PC-9 (cell line): ENCODE measurements around the gene ING1. TPM values are rescaled to one million over a fixed set of nuclear protein-coding genes. Genes with fewer than 3 reads are reported as not detected.
"Not testable (repeated sequence)": the region's sequence is repeated elsewhere in the genome, so short reads cannot be mapped to it uniquely, and the experiment has no call there.

Experiments
- BruUV-seq: library from RNA; stranded (reverse); fragments of 400-500 nt; replicated peaks from 2 replicates; lab custom pipeline; 2021; lab: Mats Ljungman, UMichigan
- CTCF ChIA-PET: fragments of 300-600 bp; sonication (Branson Sonifier 250); formaldehyde crosslinking; loops from one replicate; lab custom pipeline; 2022; ENCODE audit warnings: antibody characterized with exemption; lab: Charles Lee
- POLR2A ChIA-PET: fragments of 300-600 bp; sonication (Branson Sonifier 250); formaldehyde crosslinking; loops from one replicate; lab custom pipeline; 2022; ENCODE audit warnings: antibody characterized with exemption; ENCODE audit not compliant: unreplicated experiment; lab: Charles Lee
- DNase-seq, 2 experiments: peaks; one replicate each; pipeline versions ENCODE4 v3.0.0 to v3.0.0-alpha.2; 2015 to 2022; ENCODE audit warnings: mixed read lengths in 1 of 2
- H2AFZ ChIP-seq: fragments of 200-600 bp; sonication (generic); 2 replicates; pipeline ENCODE4 v1.8.1; 2017; ENCODE audit warnings: antibody characterized with exemption
- H3F3A ChIP-seq: fragments of 200-600 bp; sonication (generic); 2 replicates; pipeline ENCODE4 v1.8.1; 2017; ENCODE audit warnings: antibody characterized with exemption, mild to moderate bottlenecking, low read depth; ENCODE audit not compliant: insufficient read depth
- H3K27ac ChIP-seq: fragments of 200-600 bp; sonication (generic); 2 replicates; pipeline ENCODE4 v1.6.1; 2016; ENCODE audit warnings: mixed run types
- H3K27me3 ChIP-seq: fragments of 200-600 bp; sonication (generic); 2 replicates; pipeline ENCODE4 v1.6.1; 2016; ENCODE audit warnings: low read depth, mixed run types; ENCODE audit not compliant: insufficient read depth
- H3K36me3 ChIP-seq: fragments of 200-600 bp; sonication (generic); 2 replicates; pipeline ENCODE4 v1.6.1; 2016; ENCODE audit warnings: low read depth, mixed run types
- H3K4me1 ChIP-seq: fragments of 200-600 bp; sonication (generic); replicated peaks from 2 replicates; pipeline ENCODE4 v1.6.1; 2016; ENCODE audit warnings: mixed run types; ENCODE audit not compliant: insufficient read depth
- H3K4me2 ChIP-seq: fragments of 200-600 bp; sonication (generic); 2 replicates; pipeline ENCODE4 v1.6.1; 2017; ENCODE audit warnings: mixed run types
- H3K4me3 ChIP-seq: fragments of 200-600 bp; sonication (generic); 2 replicates; pipeline ENCODE4 v1.6.1; 2016; ENCODE audit warnings: mixed run types
- H3K79me2 ChIP-seq: fragments of 200-600 bp; sonication (generic); 2 replicates; pipeline ENCODE4 v1.6.1; 2017; ENCODE audit warnings: low read depth, mixed run types
- H3K9me2 ChIP-seq: fragments of 200-600 bp; sonication (generic); 2 replicates; pipeline ENCODE4 v1.8.1; 2017; ENCODE audit warnings: mild to moderate bottlenecking; ENCODE audit not compliant: insufficient read depth
- H3K9me3 ChIP-seq: fragments of 200-600 bp; sonication (generic); 2 replicates; pipeline ENCODE4 v1.8.1; 2016; ENCODE audit warnings: low read depth; ENCODE audit not compliant: insufficient read depth
- H4K20me1 ChIP-seq: fragments of 200-600 bp; sonication (generic); 2 replicates; pipeline ENCODE4 v1.8.1; 2017; ENCODE audit not compliant: insufficient read depth
- CTCF ChIP-seq: fragments of 200-600 bp; sonication (generic); conservative IDR thresholded peaks from 2 replicates; pipeline ENCODE4 v1.6.1; 2017; ENCODE audit warnings: mixed run types, antibody characterized with exemption, mild to moderate bottlenecking, moderate library complexity
- EZH2 ChIP-seq: fragments of 200-600 bp; sonication (generic); IDR thresholded peaks from 2 replicates; pipeline ENCODE4 v1.8.0; 2017; ENCODE audit warnings: antibody characterized with exemption, low read depth
- intact Hi-C: fragments of 100-400 bp; cut with micrococcal nuclease; formaldehyde crosslinking; loops from one replicate; pipeline ENCODE4 v1.10.0; 2022; ENCODE audit not compliant: unreplicated experiment
- total RNA-seq: library from RNA; stranded (reverse); gene quantifications from 2 replicates; pipeline ENCODE4 v1.2.3, GENCODE V29; 2021

The ING1 gene
- total RNA-seq, 1 experiment from 2014 or later, result 21.2 TPM

GRCh38 chr13:110722971-110723370, 9.5 kb downstream of the ING1 start:
- intact Hi-C loops, result no loop called here
- no TSS peak for BruUV-seq
- H3F3A ChIP-seq, result no peaks in the 10 kb centered on the region
- H3K4me1 ChIP-seq, result 0 out of 2 replicates have a peak, but pooled peaks cover 4% of the 10 kb centered on the region
- peaks cover 47% of the 10 kb centered on the region for H3K79me2 ChIP-seq
- peaks cover 9% of the 10 kb centered on the region; the same call in 1 of the 2 replicates for H4K20me1 ChIP-seq
- TF ChIP-seq CTCF (no peak), EZH2 (no peak)
- H3K4me2 ChIP-seq, result no peak overlapping the region
- no peaks in the 10 kb centered on the region for H3K9me2 ChIP-seq
- DNase-seq, result no peak
- no peak overlapping the region for H3K4me3 ChIP-seq
- ChIA-PET POLR2A (no interaction called here), CTCF (no interaction called here)
- H3K27ac ChIP-seq, result no peak overlapping the region
- no peaks in the 10 kb centered on the region for H3K27me3 ChIP-seq
- no peak overlapping the region for H2AFZ ChIP-seq
- no peaks in the 10 kb centered on the region for H3K9me3 ChIP-seq
- H3K36me3 ChIP-seq, result no peaks in the 10 kb centered on the region; the same call in 1 of the 2 replicates

- Histone ChIP-seq H3K27me3 (no peaks in the 10 kb centered on the region), H3K4me1 (no peaks in the 10 kb centered on the region), H3K27ac (no peak overlapping the region), H4K20me1 (peaks cover 5% of the 10 kb centered on the region; the same call in 1 of the 2 replicates), H2AFZ (no peak overlapping the region), H3K4me2 (no peak overlapping the region), H3K79me2 (peaks cover 42% of the 10 kb centered on the region), H3K4me3 (no peak overlapping the region), H3F3A (no peaks in the 10 kb centered on the region), H3K9me2 (no peaks in the 10 kb centered on the region), H3K36me3 (no peaks in the 10 kb centered on the region; the same call in 1 of the 2 replicates), H3K9me3 (no peaks in the 10 kb centered on the region)
- no peak for DNase-seq
- intact Hi-C loops, result no loop called here
- ChIA-PET CTCF (no interaction called here), POLR2A (no interaction called here)
- no TSS peak for BruUV-seq
- TF ChIP-seq CTCF (no peak), EZH2 (no peak)
These were observed 10.1 kb downstream of the ING1 start for GRCh38 chr13:110723598-110723997.

GRCh38 chr13:110726153-110726552, 12.7 kb downstream of the ING1 start:
- POLR2A ChIA-PET, CTCF ChIA-PET, DNase-seq, H4K20me1 ChIP-seq, H3K4me1 ChIP-seq, H3K9me3 ChIP-seq, H3K9me2 ChIP-seq, H2AFZ ChIP-seq, intact Hi-C loops, H3K4me2 ChIP-seq, H3K36me3 ChIP-seq, H3K27ac ChIP-seq, BruUV-seq, H3K27me3 ChIP-seq, H3K4me3 ChIP-seq, H3F3A ChIP-seq: not testable (repeated sequence)
- H3K79me2 ChIP-seq, result peaks cover 18% of the 10 kb centered on the region

GRCh38 chr13:110726726-110727125, 13.2 kb downstream of the ING1 start:
- DNase-seq, result no peak
- ChIA-PET POLR2A (no interaction called here), CTCF (no interaction called here)
- H3K4me3 ChIP-seq, result no peak overlapping the region
- H3K27me3 ChIP-seq, result no peaks in the 10 kb centered on the region
- no peaks in the 10 kb centered on the region for H3K9me2 ChIP-seq
- intact Hi-C loops, result no loop called here
- H4K20me1 ChIP-seq, result no peaks in the 10 kb centered on the region
- H3K9me3 ChIP-seq, result no peaks in the 10 kb centered on the region
- no peaks in the 10 kb centered on the region for H3K36me3 ChIP-seq
- H3F3A ChIP-seq, result no peaks in the 10 kb centered on the region
- peaks cover 13% of the 10 kb centered on the region for H3K79me2 ChIP-seq
- H3K4me1 ChIP-seq, result no peaks in the 10 kb centered on the region
- no peak overlapping the region for H3K27ac ChIP-seq
- no TSS peak for BruUV-seq
- H3K4me2 ChIP-seq, result no peak overlapping the region
- H2AFZ ChIP-seq, result no peak overlapping the region
- TF ChIP-seq CTCF (no peak), EZH2 (no peak)
